Prostate gland (tissue), 2 donors: ENCODE data around the gene NYNRIN.
A peak's percentile ranks its signal among the peaks of the same experiment; 100 is the strongest.

ENCODE experiments used
- CTCF ChIP-seq, 4 experiments: fragments of 200-600 bp in 2 of 4; fragments of 450-650 bp in 2 of 4; sonication (generic) in 2 of 4; IDR thresholded peaks; 1 replicate in 3 of 4; 2 replicates in 1 of 4; pipeline ENCODE4 v1.5.1; 2016 to 2019; ENCODE audit warnings: antibody characterized with exemption in 4 of 4, mild to moderate bottlenecking in 2 of 4, moderate library complexity in 2 of 4
- POLR2A ChIP-seq: fragments of 450-650 bp; IDR thresholded peaks from one replicate; pipeline ENCODE4 v1.6.1; 2016; ENCODE audit warnings: antibody characterized with exemption, mild to moderate bottlenecking
- POLR2AphosphoS5 ChIP-seq: sonication (generic); formaldehyde crosslinking; IDR thresholded peaks from one replicate; pipeline ENCODE4 v1.6.1; 2017; ENCODE audit warnings: antibody characterized with exemption

GRCh38 chr14:24429395-24430142 is 30.8 kb downstream of the NYNRIN start, which contains the start of the genes CBLN3 and KHNYN:
- peak in 1 of 4 experiments; percentile 7 for TF ChIP-seq CTCF (IDR thresholded peaks at IDR 0.05)
- TF ChIP-seq POLR2AphosphoS5: peak; percentile 82
- TF ChIP-seq POLR2A: peak; percentile 95
